ENCODE data around the gene TNNI3K. TPM values are rescaled to one million over a fixed set of nuclear protein-coding genes. Genes with fewer than 3 reads are reported as not detected.

TNNI3K gene
- total RNA-seq, 1 donor from 2014 or later, result 1.3 TPM

DNA sequence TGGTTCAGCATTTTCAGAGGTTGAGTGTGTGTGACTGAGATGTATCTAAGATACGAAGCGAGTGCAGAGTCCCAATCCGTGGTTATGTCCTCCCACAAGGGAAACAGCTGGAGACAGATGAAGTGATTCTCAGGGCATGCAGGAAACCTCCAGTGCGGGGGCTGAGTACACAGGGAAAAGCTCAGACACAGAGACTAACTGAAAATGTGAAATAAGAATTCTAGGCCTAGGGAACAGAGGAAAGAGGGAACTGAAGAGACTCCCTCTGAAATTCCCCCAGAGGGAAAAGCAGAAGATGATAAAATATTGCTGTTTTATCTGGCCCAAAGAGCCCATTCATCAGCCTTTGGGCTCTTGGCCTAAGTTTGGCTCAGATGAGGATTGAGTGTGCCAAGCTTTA lies 160.4 kb downstream of the TNNI3K start:
- no peak for DNase-seq
- Histone ChIP-seq H3K4me3 (no peak overlapping the region), H3K36me3 (no peaks in the 10 kb centered on the region), H3K27me3 (no peaks in the 10 kb centered on the region), H3K27ac (peak overlapping the region; percentile 39), H3K4me1 (no peaks in the 10 kb centered on the region), H3K9me3 (no peaks in the 10 kb centered on the region)
- ATAC-seq, result no peak
- TF ChIP-seq CTCF (IDR thresholded peaks at IDR 0.05), result no peak
- intact Hi-C loops (cut with DNase I), result no loop called here

- Histone ChIP-seq H3K4me3 (no peak overlapping the region), H3K9me3 (no peaks in the 10 kb centered on the region), H3K36me3 (no peaks in the 10 kb centered on the region), H3K27me3 (no peaks in the 10 kb centered on the region), H3K27ac (peak overlapping the region; percentile 39), H3K4me1 (no peaks in the 10 kb centered on the region)
- TF ChIP-seq CTCF (IDR thresholded peaks at IDR 0.05), result no peak
- intact Hi-C loops (cut with DNase I), result no loop called here
- DNase-seq (no peak), ATAC-seq (no peak)
Measured at GRCh38 chr1:74396462-74396861, 161.3 kb downstream of the TNNI3K start.

GRCh38 chr1:74396933-74397332 lies 161.7 kb downstream of the TNNI3K start:
- Histone ChIP-seq H3K27me3 (no peaks in the 10 kb centered on the region), H3K36me3 (no peaks in the 10 kb centered on the region), H3K4me1 (no peaks in the 10 kb centered on the region), H3K9me3 (no peaks in the 10 kb centered on the region), H3K4me3 (no peak overlapping the region), H3K27ac (peak overlapping the region; percentile 39)
- DNase-seq, result no peak
- intact Hi-C loops (cut with DNase I), result no loop called here
- ATAC-seq, result peak; percentile 24
- no peak for TF ChIP-seq CTCF (IDR thresholded peaks at IDR 0.05)

DNA sequence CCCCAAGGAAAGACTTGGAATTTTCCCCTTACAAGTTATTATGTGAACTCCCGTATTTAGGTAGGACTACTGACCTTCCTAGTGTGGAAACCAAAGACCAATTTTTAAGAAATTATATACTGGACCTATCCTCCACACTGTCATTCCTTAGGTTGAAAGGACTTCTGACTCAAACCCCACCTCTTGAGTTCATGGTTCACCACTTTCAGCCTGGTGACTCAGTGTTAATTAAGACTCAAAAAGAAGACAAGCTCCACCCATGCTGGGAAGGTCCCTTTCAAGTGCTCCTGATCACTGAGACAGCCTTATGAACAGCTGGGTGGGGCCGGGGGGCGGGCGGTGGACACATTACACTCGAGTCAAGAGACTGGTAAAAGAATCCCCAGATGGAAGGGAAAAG lies 164.1 kb downstream of the TNNI3K start:
- Histone ChIP-seq H3K9me3 (no peaks in the 10 kb centered on the region), H3K36me3 (no peaks in the 10 kb centered on the region), H3K4me3 (no peak overlapping the region), H3K4me1 (no peaks in the 10 kb centered on the region), H3K27me3 (no peaks in the 10 kb centered on the region), H3K27ac (no peak overlapping the region)
- ATAC-seq (no peak), DNase-seq (no peak)
- intact Hi-C loops (cut with DNase I), result no loop called here
- TF ChIP-seq CTCF (IDR thresholded peaks at IDR 0.05), result no peak

DNA sequence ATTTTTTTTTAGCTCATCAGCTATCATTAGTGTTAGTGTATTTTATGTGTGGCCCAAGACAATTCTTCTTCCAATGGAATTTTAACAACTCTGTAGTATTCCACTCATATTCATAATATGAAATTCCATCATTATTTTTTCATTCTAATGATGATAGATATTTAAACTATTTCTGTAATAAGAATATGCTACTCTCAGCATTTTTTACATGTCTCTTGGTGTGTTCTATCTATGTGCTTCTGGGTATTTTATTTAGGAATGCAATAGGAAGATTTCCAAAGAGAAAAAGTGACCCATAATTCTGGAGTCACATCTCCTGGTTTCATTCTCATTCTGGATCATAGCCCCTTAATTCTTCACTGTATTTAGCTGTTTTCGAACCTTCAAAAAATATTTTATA lies 167.7 kb downstream of the TNNI3K start:
- no peak for DNase-seq
- no peak for ATAC-seq
- no peaks in the 10 kb centered on the region for H3K36me3 ChIP-seq
- no peaks in the 10 kb centered on the region for H3K27me3 ChIP-seq
- H3K4me1 ChIP-seq, result no peaks in the 10 kb centered on the region
- no peak overlapping the region for H3K27ac ChIP-seq
- intact Hi-C loops (cut with DNase I), result no loop called here
- no peaks in the 10 kb centered on the region for H3K9me3 ChIP-seq
- H3K4me3 ChIP-seq, result no peak overlapping the region
- no peak for TF ChIP-seq CTCF (IDR thresholded peaks at IDR 0.05)

GRCh38 chr1:74403606-74404005 lies 168.4 kb downstream of the TNNI3K start:
- TF ChIP-seq CTCF (IDR thresholded peaks at IDR 0.05), result no peak
- no peak for ATAC-seq
- H3K4me1 ChIP-seq, result no peaks in the 10 kb centered on the region
- H3K9me3 ChIP-seq, result no peaks in the 10 kb centered on the region
- no peak overlapping the region for H3K27ac ChIP-seq
- H3K4me3 ChIP-seq, result no peak overlapping the region
- no peak for DNase-seq
- H3K36me3 ChIP-seq, result no peaks in the 10 kb centered on the region
- no peaks in the 10 kb centered on the region for H3K27me3 ChIP-seq
- intact Hi-C loops (cut with DNase I), result no loop called here

Measured in upper lobe of right lung (tissue), 1 donor.